NT2/D1 (cell line): ENCODE results near the gene RBFOX2.

ENCODE experiments used
- SUZ12 ChIP-seq: IDR thresholded peaks from 2 replicates; pipeline ENCODE4 v1.6.1; 2011; ENCODE audit not compliant: insufficient read length, insufficient read depth; ENCODE audit errors: extremely low read depth
- YY1 ChIP-seq: IDR thresholded peaks from 2 replicates; pipeline ENCODE4 v1.6.1; 2011; ENCODE audit not compliant: insufficient read length, insufficient read depth
- ZNF274 ChIP-seq: IDR thresholded peaks from 2 replicates; pipeline ENCODE4 v1.6.1; 2011; ENCODE audit warnings: mild to moderate bottlenecking, low read depth, low read length

DNA sequence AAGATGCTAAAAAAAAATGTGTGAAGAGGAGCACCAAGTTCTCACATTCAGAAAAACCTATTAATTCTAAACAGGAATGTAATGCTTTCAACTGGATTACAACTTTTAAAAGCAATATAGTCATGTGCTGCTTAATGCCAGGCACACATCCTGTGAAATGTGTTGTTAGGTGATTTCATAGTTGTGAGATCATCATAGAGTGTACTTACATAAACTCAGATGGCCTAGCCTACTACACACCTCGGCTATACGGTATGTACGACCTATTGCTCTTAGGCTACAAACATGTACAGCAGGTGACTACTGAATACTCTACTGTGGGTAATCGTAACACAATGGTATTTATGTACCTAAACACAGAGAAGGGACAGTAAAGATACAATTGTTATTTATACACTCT, 142.3 kb downstream of the RBFOX2 start:
- TF ChIP-seq YY1 (no peak), SUZ12 (no peak), ZNF274 (no peak)
